Transverse colon (tissue), 3 donors: Measurements from ENCODE around the gene TWF2.

Experiments
- POLR2A ChIP-seq: fragments of 450-650 bp; IDR thresholded peaks from one replicate; pipeline ENCODE4 v1.6.1; 2016; ENCODE audit warnings: antibody characterized with exemption, mild to moderate bottlenecking, moderate library complexity
- TF ChIP-seq, protein P1 (sequence below), 5 experiments: fragments of 200-600 bp in 3 of 5; fragments of 450-650 bp in 2 of 5; sonication (generic) in 3 of 5; IDR thresholded peaks; 1 replicate in 2 of 5; 2 replicates in 3 of 5; pipeline ENCODE4 v1.5.1; 2016 to 2017; ENCODE audit warnings: antibody characterized with exemption in 5 of 5, inconsistent platforms in 3 of 5, mild to moderate bottlenecking in 2 of 5, moderate library complexity in 1 of 5

GRCh38 chr3:52196977-52197376 is 42.0 kb downstream of the TWF2 start:
- TF ChIP-seq, protein P1, sequence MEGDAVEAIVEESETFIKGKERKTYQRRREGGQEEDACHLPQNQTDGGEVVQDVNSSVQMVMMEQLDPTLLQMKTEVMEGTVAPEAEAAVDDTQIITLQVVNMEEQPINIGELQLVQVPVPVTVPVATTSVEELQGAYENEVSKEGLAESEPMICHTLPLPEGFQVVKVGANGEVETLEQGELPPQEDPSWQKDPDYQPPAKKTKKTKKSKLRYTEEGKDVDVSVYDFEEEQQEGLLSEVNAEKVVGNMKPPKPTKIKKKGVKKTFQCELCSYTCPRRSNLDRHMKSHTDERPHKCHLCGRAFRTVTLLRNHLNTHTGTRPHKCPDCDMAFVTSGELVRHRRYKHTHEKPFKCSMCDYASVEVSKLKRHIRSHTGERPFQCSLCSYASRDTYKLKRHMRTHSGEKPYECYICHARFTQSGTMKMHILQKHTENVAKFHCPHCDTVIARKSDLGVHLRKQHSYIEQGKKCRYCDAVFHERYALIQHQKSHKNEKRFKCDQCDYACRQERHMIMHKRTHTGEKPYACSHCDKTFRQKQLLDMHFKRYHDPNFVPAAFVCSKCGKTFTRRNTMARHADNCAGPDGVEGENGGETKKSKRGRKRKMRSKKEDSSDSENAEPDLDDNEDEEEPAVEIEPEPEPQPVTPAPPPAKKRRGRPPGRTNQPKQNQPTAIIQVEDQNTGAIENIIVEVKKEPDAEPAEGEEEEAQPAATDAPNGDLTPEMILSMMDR (IDR thresholded peaks at IDR 0.05), result no peak
- no peak for TF ChIP-seq POLR2A
